H1 (cell line): ENCODE data around the gene C1D. TPM values are rescaled to one million over a fixed set of nuclear protein-coding genes. Genes with fewer than 3 reads are reported as not detected.

Experiments
- MAFK ChIP-seq: IDR thresholded peaks from 2 replicates; pipeline ENCODE4 v1.6.1; 2012; ENCODE audit warnings: low read depth, mild to moderate bottlenecking, improper control_type of control experiment, low read length
- polyA plus RNA-seq, 7 experiments: library from polyadenylated mRNA; depleted of rRNA in 3 of 7; stranded (reverse) in 5 of 7; unstranded in 2 of 7; fragments of >200 nt in 5 of 7; fragments of 200-250 nt in 2 of 7; gene quantifications; 1 replicate in 5 of 7; 2 replicates in 1 of 7; 4 replicates in 1 of 7; pipeline versions ENCODE4 v1.2.1 to v1.2.3, GENCODE V29; 2011 to 2013; ENCODE audit warnings: missing spikeins in 2 of 7, mixed read lengths in 2 of 7
- total RNA-seq: library from RNA; stranded (reverse); fragmentation: NEBNext Ultra II Directional; extraction: Animal tissue kit (Norgen Biotek cat#: 25700); gene quantifications from 2 replicates; pipeline ENCODE4 v1.2.1, GENCODE V29; 2021

The C1D gene
- total and polyA plus RNA-seq, 2 of the 8 experiments (the other 6 are each of a cell fraction or from before 2014, with no cell fraction given): 17.5 to 24.1 TPM

DNA sequence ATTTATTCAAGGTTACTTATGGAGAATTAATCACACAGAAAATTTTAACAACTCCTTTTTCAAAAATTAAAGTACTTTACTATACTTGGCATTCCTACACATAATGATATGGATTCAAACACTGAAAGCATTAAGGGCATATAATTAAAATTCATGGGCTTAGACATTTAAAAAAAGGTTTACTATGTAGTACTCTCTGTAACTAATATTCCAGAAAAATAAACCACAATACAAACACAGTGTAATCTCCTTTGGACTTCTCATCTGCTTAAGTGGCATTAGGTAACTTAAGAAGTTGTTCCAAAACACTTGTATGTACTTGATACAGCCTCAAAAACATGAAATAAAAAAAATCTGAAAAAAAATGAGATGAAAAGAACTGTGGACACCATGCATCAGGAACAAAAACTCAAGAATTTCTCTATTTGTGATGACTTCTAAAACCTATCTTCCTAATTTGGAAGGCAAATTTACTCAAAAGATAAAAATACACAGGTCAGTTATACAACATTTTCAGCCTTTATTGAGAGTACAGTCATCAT is 21.0 kb downstream of the C1D start (continued):
- no peak for TF ChIP-seq MAFK
- TF ChIP-seq, all 59 proteins: peak for 0
